HG02588 (cell line): Measurements from ENCODE around the gene SLC19A3.
"Not testable (repeated sequence)": the region's sequence is repeated elsewhere in the genome, so short reads cannot be mapped to it uniquely, and the experiment has no call there.

ENCODE experiments used
- ATAC-seq: cut with Tn5 transposase; IDR thresholded peaks from one replicate; pipeline ENCODE4 v1.9.1; 2021; ENCODE audit warnings: mild to moderate bottlenecking, moderate library complexity; ENCODE audit not compliant: unreplicated experiment

SLC19A3 gene

DNA sequence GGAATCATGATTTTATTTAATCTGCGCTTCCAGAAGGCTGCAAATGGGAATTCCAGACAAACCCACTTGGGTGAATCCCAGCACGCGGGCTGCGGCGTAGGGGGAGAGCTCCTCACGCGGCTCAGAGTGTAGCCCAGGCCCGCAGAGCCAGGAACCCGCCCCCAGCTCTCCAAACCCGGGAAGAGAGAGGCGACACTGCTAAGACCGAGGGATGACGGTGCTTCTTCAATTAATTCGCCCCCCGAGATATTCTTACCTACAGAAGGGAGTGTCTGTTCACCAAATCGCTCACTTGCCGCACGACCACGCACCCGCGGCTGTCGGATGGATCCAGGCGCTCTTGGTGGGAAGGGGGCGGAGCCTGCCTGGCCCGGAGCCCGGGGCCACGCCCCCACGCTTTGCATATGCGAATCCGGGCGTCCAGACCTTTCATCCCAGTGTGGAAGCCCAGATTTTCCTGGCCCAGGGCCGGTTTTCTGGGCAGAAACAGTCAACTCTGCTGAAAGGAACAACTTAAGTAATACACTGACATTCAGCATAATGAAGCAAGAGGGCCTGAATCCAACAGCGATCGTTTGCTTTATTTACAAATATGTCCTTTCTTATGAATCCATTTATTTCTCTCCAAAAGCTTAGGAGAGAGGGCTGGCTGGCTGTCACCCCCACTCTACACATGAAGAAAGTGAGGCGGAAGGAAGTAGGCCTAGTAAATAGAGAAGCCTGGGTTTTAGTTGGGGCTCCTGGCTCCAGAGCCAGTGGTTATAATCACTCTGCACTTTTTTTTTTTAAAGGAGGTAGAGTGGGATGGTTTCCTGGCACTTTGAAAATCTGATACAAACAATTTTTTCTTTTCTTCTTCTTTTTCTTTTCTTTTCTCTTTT is at the start of gene SLC19A3:
SLC19A3 (minus strand) TSS at position 342 of the 881 bp plus-strand sequence. CDS start 15,710 bp downstream, outside the sequence.
- no peak for ATAC-seq

DNA sequence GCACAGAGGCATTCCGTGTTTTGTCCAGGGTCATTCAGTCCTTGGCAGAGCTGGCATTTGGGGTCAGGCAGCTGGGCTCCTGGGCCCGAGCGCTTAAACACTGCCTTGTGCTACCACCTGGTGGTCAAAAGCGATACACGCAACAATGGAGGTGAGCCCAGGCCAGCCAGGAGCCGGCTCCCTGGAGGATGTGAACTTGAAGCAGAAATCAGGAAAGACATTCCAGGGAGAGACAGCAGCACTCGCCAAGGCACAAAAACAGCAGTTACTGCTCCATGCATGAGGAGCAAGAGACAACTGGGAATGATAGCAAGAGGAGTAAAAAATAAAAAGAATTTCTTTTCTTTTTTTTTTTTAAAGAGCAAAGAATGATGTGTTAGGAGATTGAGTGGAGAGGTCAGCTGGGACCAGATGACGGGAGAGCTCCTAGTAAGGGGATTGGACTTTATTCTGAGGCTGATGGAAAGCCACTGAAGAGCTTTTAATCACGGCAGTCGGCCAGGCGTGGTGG is 48.6 kb upstream of the SLC19A3 start:
- peak; percentile 99 for ATAC-seq

DNA sequence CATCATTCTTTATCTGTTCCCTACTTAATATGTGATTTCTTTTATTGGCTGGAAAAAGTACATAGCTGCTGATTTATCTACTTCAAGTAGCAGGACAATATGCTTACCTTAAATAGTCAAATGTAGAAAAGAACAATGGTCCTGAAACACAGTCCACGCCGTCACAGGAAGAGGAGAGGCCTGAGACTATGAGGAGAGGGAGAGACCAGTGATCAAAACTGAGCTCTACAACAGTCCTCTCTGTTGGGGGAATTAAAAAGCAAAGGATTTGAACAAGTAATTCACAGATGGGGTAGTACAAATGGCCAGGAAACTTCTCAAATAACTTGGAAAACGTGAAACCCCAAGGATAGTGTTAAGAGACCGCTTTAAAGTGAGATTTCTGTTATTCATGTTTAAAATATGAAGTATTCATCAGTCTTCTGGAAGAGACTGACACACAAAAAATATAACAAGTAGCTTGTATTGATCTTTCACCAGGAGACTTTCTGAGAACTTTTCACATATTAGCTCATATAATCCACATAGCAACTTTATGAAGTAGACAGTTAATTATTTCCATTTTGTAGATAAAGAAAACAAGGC is 48.1 kb upstream of the SLC19A3 start:
- ATAC-seq: no peak

DNA sequence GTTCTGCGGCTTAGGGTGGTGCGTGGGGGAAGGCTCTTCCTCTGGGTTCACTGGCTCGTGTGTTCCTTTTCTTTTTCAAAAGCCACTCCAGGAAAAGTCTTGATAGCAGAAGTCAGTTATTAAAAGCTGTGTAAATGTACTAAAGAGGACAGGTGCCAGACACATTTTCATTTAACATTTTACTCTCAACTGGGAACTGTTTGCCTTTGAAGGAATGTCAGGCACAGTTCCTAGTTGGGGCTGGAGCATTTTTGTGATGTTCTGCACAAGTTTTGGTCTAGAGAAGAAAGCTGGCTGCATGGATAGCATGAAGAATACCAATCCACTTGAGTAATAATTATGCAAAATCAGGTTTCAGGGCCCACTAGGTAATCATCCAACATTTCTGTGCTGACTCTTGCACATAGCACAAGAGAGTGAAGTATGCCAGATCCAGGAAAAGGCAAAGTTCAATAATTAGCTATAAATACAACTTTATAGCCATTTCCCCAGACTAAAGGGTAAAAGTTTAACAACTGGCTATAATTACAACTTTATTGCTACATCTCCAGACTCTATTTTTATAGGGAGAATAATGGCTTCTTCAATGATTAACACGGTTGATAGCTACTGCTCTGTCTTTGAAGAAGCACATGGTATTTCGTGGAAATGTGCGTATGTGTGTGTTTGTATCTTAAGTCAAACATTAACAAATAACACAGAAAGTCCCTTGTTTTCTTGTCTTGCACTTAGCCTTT is 44.1 kb upstream of the SLC19A3 start:
- no peak for ATAC-seq

DNA sequence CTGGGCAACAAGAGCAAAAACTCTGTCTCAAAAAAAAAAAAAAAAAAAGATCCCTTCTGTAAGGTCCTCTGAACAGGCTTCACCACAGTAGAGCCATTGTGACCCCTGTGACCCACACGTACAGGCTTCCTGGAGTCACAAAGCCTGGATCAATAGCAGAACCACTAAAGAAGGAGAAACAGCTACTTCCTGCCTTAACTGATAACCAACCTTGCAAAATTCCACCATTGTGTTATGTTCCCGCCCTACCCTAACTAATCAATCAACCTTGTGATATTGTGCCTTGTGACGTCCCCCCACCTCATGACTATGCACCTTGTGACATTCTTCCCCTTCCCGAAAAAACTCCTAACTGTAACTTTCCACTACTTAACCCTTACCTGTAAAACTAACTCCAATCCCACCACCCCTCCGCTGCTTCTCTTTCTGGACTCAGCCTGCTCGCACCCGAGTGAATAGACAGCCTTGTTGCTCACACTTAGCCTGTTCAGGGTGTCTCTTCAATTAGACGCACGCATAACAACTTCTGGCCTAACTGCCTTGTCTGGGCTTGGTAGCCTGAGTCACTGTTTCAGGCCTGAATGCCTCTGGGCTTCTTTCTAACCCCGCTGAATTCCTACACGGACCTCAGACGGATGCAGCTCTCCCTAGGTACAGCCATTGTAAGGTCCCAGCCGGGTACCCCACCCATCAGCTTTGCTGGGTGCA is 41.7 kb upstream of the SLC19A3 start:
- ATAC-seq: no peak

DNA sequence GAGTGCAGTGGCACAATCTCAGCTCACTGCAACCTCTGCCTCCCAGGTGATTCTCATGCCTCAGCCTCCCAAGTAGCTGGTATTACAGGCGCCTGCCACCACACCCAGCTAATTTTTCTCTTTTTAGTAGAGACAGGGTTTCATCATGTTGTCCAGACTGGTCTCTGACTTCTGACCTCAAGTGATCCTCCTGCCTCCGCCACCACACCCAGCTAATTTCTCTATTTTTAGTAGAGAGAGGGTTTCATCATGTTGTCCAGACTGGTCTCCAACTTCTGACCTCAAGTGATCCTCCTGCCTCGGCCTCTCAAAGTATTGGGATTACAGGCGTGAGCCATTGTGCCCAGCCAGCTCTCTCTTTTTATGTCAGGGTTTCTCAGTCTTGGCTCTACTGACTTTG is 38.4 kb upstream of the SLC19A3 start:
- ATAC-seq: not testable (repeated sequence)

DNA sequence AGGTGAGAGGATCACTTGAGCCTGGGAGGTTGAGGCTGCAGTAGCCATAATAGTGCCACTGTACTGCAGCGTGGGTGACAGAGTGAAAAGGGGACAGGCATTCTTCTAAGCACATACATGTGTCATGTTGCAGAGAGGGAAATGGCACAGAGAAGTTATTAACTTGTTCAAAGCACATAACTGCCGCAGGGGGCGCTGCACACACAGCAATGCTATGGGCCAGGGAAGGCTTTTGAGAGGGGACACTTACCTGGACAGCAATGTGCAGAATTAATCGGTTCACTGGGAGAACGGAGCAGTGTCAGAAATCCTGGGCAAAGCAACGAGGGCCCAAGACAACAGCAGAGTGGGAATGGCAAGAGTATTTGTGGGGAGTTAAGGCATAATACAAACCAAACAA is 30.3 kb upstream of the SLC19A3 start:
- ATAC-seq: no peak

DNA sequence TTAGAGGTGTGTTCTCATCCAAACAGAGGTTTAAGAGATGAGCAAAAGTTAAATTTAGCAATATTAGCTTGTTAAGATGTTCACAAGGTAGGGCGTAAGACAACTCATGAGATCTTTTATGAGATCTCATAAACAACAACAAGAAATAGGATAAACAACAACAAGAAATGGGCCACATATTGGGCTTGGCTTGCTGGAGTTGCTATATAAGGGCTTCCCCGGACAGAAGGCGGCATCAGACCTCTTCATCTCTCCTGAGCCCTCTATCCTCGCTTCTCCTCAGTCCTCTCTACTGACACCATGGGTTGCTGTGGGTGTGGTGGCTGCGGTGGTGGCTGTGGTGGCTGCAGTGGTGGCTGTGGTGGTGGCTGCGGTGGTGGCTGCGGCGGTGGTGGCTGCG is 27.8 kb upstream of the SLC19A3 start, which contains the start of gene SCYGR8:
SCYGR8 (plus strand) TSS at position 301 of the 400 bp plus-strand sequence; CDS start at position 301, 0 bp downstream.
- no peak for ATAC-seq

DNA sequence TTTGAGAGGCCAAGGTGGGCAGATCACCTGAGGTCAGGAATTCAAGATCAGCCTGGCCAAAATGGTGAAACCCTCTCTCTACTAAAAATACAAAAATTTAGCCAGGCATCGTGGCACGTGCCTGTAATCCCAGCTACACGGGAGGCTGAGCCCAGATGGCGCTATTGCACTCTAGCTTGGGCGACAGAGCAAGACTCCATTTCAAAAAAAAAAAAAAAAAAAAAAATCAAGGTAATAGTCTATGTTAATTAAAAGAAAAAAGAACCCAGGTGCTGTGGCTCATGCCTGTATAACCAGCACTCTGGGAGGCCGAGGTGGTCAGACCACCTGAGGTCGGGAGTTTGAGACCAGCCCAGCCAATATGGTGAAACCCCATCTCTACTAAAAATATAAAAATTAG is 22.9 kb upstream of the SLC19A3 start:
- not testable (repeated sequence) for ATAC-seq

DNA sequence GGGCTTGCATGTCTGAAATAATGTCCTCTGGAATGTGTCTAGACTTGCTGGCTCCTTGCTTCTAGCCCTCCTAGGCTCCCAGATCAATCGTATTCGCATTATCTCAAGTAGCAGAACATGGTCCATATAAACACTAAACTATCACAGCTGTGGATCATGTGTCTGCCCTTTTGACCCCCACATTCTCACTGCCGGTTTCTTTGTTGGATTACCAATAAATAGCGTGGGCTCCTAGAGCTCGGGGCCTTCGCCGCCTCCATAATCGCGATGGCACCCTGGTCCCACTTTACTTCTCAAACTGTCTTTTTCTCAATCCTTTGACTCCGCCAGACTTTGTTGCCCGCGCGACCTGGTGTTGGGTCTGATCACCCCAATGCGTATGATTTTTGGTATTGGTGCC is 21.5 kb upstream of the SLC19A3 start:
- ATAC-seq: no peak

DNA sequence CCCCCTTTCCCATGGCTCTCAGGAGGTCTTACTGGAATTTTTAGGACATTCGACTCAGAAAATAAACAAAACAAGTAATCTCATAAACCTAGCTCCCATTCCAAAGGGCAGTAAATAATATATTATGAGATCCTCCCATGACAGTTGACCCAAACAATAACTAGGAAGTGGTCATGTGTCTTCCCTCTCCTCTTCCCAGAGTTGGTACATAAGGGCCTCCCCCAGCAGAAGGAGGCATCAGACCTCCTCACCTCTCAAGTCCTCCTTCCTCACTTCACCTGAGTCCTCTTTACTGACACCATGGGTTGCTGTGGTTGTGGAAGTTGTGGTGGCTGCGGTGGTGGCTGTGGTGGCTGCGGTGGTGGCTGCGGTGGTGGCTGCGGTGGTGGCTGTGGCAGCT is 10.2 kb upstream of the SLC19A3 start, which contains the start of gene SCYGR7:
SCYGR7 (plus strand) TSS at position 301 of the 400 bp plus-strand sequence; CDS start at position 301, 0 bp downstream.
- no peak for ATAC-seq

DNA sequence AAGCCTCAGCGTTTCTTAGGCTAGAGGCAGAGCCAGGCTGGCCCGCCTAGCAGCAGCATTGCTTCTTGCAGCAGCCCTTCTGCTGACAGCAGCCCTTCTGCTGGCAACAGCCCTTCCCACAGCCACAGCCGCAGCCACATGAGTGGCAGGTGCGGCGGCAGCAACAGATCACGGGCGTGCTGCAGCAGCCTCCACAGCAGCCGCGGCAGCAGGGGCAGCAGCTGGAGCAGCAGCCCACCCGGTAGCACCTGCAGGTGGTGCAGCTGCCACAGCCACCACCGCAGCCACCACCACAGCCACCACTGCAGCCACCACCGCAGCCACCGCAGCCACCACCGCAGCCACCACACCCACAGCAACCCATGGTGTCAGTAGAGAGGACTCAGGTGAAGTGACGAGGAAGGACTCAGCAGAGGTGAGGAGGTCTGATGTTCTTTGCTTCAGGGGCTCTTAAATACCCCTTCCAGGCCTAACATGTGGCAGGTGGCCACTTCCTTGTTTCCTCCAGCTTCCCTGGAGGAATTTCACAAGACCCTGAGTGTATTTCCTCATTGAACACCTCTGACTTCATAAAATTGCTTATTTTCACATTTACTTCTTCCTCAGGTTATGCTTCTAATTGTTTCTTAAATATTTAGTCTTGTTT is 6.7 kb upstream of the SLC19A3 start, which contains the start of gene SCYGR6:
SCYGR6 (minus strand) TSS at position 364 of the 646 bp plus-strand sequence; CDS start at position 364, 0 bp downstream.
- no peak for ATAC-seq

DNA sequence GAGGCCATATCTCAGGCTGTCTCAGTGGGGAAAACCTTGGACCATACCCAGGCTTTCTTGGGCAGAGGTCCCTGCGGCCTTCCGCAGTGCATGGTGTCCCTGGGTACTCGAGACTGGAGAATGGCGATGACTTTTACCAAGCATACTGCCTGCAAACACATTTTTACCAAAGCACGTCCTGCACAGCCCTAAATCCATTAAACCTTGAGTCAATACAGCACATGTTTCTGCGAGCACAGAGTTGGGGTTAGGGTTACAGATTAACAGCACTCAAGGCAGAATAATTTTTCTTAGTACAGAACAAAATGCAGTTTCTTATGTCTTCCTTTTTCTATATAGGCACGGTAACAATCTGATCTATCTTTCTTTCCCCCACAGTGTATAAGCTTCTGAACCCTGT is 5.0 kb upstream of the SLC19A3 start:
- not testable (repeated sequence) for ATAC-seq

DNA sequence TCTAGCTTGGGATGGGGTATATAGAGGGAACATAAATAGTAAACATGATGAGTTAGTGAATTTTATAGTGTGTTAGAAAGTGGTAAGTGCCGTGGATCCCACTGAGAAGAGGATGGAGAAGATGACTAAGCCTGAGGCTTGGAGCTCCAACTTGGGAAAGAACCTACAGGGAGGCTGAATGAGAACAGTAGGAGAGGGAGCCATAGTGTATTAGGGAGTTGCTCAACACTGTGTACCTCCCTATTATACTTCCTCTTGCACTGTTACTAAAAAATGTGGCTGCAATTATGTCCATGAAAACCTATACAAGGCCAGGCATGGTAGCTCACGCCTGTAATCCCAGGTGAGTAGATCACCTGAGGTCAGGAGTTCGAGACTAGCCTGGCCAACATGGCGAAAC is 2.9 kb upstream of the SLC19A3 start:
- no peak for ATAC-seq

DNA sequence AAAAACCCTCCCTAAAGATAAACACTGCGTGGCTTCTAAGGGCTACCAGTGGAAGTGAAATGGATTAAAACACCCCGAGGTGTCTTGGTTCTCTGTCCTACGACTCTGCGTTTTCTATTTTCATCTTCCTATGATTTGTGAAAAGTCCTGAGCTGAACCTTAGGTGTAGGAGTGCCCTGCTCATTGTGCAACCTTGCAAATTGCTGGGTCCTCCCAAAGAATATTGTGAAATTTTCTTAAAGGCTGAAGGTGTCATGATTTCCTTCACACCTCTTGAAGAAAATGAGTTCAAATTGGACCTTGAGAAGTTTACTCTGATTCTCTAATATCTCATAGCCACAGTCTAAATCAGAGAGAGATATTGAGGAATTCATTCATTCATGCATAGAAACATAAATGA is 1.8 kb upstream of the SLC19A3 start:
- no peak for ATAC-seq

DNA sequence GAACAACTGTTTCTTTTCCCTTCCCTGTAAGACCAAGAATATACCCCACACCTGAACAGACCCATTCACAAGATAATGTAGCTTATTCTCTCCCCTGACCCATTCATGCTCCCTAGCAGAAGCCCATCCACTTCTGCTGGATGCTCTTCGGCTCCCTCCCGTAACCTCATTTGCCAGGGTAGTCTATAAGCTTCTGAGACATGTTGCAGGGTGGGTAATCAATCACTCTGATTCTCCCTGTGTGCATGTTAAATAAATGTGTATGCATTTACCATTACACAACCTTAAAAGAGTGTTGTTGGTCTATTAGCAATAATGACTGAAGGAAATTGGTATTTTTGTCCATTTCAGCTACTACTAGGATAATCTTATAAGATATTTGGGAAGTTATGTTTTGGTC is 1.3 kb downstream of the SLC19A3 start:
- no peak for ATAC-seq

DNA sequence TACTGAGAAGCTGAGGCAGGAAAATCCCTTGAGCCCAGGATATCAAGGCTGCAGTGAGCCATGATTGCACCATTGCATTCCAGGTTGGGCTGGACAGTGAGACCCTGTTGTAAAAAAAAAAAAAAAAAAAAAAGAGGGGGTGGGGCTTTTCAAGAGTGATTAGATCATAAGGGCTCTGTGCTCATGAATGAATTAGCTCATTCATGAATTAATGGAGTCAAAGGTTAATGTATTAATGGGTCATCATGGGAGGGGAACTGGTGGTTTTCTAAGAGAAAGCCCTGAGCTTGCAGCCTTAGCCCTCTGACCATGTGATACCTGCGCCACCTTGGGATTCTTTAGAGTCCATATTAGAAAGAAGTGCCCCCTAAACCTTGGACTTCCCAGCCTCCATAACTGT is 4.5 kb downstream of the SLC19A3 start:
- ATAC-seq: no peak

DNA sequence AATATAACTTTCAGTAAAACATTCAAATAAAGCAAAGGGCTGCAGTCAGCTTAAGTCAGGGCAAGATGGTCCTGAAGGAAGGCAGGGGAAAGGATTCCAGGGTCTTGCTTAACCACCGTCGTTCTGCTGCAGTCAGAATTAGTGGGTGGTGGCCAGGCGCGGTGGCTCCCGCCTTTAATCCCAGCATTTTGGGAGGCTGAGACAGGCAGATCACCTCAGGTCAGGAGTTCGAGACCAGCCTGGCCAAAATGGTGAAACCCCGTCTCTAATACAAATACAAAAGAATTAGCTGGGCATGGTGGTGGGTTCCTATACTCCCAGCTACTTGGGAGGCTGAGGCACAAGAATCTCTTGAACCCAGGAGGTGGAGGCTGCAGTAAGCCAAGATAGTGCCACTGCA is 6.8 kb downstream of the SLC19A3 start:
- no peak for ATAC-seq

DNA sequence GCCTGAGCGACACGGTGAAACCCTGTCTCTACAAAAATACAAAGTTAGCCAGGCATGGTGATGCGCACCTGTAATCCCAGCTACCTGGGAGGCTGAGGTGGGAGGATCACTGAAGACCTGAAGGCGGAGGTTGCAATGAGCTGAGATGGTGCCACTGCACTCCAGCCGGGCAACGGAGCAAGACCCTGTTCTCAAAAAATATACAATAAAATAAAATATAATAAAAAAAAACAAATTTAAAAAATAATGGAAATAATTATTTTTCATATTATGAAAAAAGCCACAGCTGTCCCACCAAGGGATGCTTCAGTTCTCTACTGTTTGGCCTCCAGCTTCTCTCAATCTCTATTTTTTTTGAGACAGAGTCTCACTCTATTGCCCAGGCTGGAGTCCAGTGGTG is 10.4 kb downstream of the SLC19A3 start:
- no peak for ATAC-seq

DNA sequence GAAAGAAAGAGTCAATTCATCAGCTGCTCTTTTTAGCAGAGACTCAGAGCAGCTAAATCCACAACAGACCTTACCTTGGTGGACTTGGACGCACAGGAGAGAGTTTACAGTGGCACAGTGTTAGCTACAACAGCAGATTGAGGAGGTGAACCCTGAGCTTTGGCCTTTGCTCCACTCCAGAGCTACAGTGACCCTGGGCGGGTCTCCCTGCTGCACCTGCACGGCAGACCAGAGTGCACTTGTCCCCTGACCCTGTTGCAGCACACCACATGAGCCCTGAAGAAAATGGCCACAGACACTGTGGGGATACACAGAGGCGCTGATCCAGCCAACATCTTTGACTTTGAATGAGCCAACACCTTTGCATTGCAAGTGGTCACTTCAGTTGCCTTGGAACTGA is 11.0 kb downstream of the SLC19A3 start:
- ATAC-seq: no peak
